Body of pancreas (tissue), 4 donors: Measurements from ENCODE around the gene CSRP1. TPM values are rescaled to one million over a fixed set of nuclear protein-coding genes. Genes with fewer than 3 reads are reported as not detected.

Experiments used
- ATAC-seq: fragments of 150-250 bp; one replicate; pipeline ENCODE4 v1.9.1; 2016
- DNase-seq, 4 donors: peaks; one replicate each; pipeline ENCODE4 v3.0.0-alpha.2; 2019
- H3K27ac ChIP-seq, 4 donors: fragments of 200-600 bp; sonication (generic); 1 replicate in 3 of 4; 2 replicates in 1 of 4; pipeline versions ENCODE4 v1.5.1 to v1.6.1; 2016 to 2019; ENCODE audit warnings: mild to moderate bottlenecking in 1 of 4, mixed read lengths in 1 of 4, moderate library complexity in 1 of 4
- H3K27me3 ChIP-seq, 2 donors: fragments of 200-600 bp; sonication (generic); one replicate each; pipeline ENCODE4 v1.6.0; 2016; ENCODE audit warnings: mild to moderate bottlenecking in 1 of 2
- H3K36me3 ChIP-seq, 2 donors: fragments of 200-600 bp; sonication (generic); replicated peaks in 1 of 2; 2 replicates each; pipeline ENCODE4 v1.5.1; 2016; ENCODE audit warnings: low read depth in 2 of 2; ENCODE audit not compliant: insufficient read depth in 1 of 2
- H3K4me1 ChIP-seq: fragments of 200-600 bp; sonication (generic); one replicate; pipeline ENCODE4 v1.6.0; 2016
- H3K4me3 ChIP-seq, 2 donors: fragments of 200-600 bp; sonication (generic); 1 replicate in 1 of 2; 2 replicates in 1 of 2; pipeline ENCODE4 v1.5.1; 2016 to 2019
- H3K9me3 ChIP-seq, 3 donors: fragments of 200-600 bp; sonication (generic); 1 replicate in 2 of 3; 2 replicates in 1 of 3; pipeline ENCODE4 v1.5.1; 2016
- CTCF ChIP-seq, 7 experiments: fragments of 450-650 bp in 4 of 7; fragments of 200-600 bp in 3 of 7; sonication (generic) in 3 of 7; IDR thresholded peaks; one replicate each; pipeline ENCODE4 v1.5.1; 2016 to 2019; ENCODE audit warnings: antibody characterized with exemption in 7 of 7
- POLR2A ChIP-seq, 3 donors: fragments of 450-650 bp; IDR thresholded peaks; one replicate each; pipeline ENCODE4 v1.6.1; 2016; ENCODE audit warnings: antibody characterized with exemption in 3 of 3, mild to moderate bottlenecking in 2 of 3
- WGBS, 2 donors: methylation state at CpG; one replicate each; pipeline ENCODE4 v1.1.5; 2017; 5-methylcytosine and 5-hydroxymethylcytosine counted together
- intact Hi-C: fragments of 100-400 bp; cut with DNase I; formaldehyde crosslinking; loops from one replicate; pipeline ENCODE4 v1.15.1; 2023
- total RNA-seq, 2 donors: library from RNA; depleted of rRNA; stranded (reverse); fragments of >200 nt; gene quantifications; one replicate each; pipeline ENCODE4 v1.1.0, GENCODE V29; 2016

Gene CSRP1
- total RNA-seq, 2 donors from 2014 or later = 127 to 245 TPM

GRCh38 chr1:201511941-201512539 is 5.1 kb upstream of the CSRP1 start:
- intact Hi-C loops = no loop called here
- H3K4me1 ChIP-seq = peaks cover 56% of the 10 kb centered on the region
- ATAC-seq = peak; percentile 49
- WGBS, 2 donors = 12 to 17% methylated on average over 6 of the region's 6 CpGs
- H3K4me3 ChIP-seq = no peak overlapping the region
- no peaks in the 10 kb centered on the region for H3K36me3 ChIP-seq
- peak in 3 of 4 donors; percentile 62 to 64 (median 63) for DNase-seq
- TF ChIP-seq POLR2A (IDR thresholded peaks at IDR 0.05) (peak in 1 of 3 donors; percentile 15), CTCF (IDR thresholded peaks at IDR 0.05) (peak in 1 of 7 experiments; percentile 5)
- H3K27ac ChIP-seq = peak overlapping the region; percentile 53 to 77 (median 65)
- H3K27me3 ChIP-seq = no peaks in the 10 kb centered on the region
- H3K9me3 ChIP-seq = no peaks in the 10 kb centered on the region

GRCh38 chr1:201511396-201511940 is 4.5 kb upstream of the CSRP1 start:
- intact Hi-C loops = no loop called here
- Histone ChIP-seq H3K9me3 (no peaks in the 10 kb centered on the region), H3K27me3 (no peaks in the 10 kb centered on the region), H3K36me3 (no peaks in the 10 kb centered on the region), H3K4me3 (no peak overlapping the region), H3K4me1 (peaks cover 60% of the 10 kb centered on the region), H3K27ac (peak overlapping the region in 3 of 4 donors; percentile 53 to 77 (median 71))
- DNase-seq (no peak), ATAC-seq (no peak)
- 78 to 84% methylated on average over 6 of the region's 6 CpGs for WGBS, 2 donors
- TF ChIP-seq POLR2A (IDR thresholded peaks at IDR 0.05) (no peak), CTCF (IDR thresholded peaks at IDR 0.05) (no peak)

- H3K36me3 ChIP-seq = no peaks in the 10 kb centered on the region
- ATAC-seq = no peak
- 93 to 100% methylated on average over 1 of the region's 1 CpG for WGBS, 2 donors
- H3K4me3 ChIP-seq = no peak overlapping the region
- no peaks in the 10 kb centered on the region for H3K27me3 ChIP-seq
- TF ChIP-seq CTCF (IDR thresholded peaks at IDR 0.05) (no peak), POLR2A (IDR thresholded peaks at IDR 0.05) (no peak)
- DNase-seq = no peak
- peaks cover 66% of the 10 kb centered on the region for H3K4me1 ChIP-seq
- H3K9me3 ChIP-seq = no peaks in the 10 kb centered on the region
- no peak overlapping the region for H3K27ac ChIP-seq
- intact Hi-C loops = no loop called here
Observed at GRCh38 chr1:201510734-201511133, 3.8 kb upstream of the CSRP1 start.

- intact Hi-C loops = no loop called here
- no peak for DNase-seq
- 94 to 95% methylated on average over 2 of the region's 2 CpGs for WGBS, 2 donors
- no peaks in the 10 kb centered on the region for H3K36me3 ChIP-seq
- no peaks in the 10 kb centered on the region for H3K27me3 ChIP-seq
- ATAC-seq = no peak
- H3K4me1 ChIP-seq = peaks cover 66% of the 10 kb centered on the region
- no peaks in the 10 kb centered on the region for H3K9me3 ChIP-seq
- no peak for TF ChIP-seq CTCF (IDR thresholded peaks at IDR 0.05)
- no peak for TF ChIP-seq POLR2A (IDR thresholded peaks at IDR 0.05)
- H3K27ac ChIP-seq = no peak overlapping the region
- H3K4me3 ChIP-seq = no peak overlapping the region
Observed at GRCh38 chr1:201509601-201510374, 2.9 kb upstream of the CSRP1 start.
